HG03342 (cell line): ENCODE results near the gene SLC34A2.
"Not testable (repeated sequence)": the region's sequence is repeated elsewhere in the genome, so short reads cannot be mapped to it uniquely, and the experiment has no call there.

ENCODE experiments used
- ATAC-seq: cut with Tn5 transposase; IDR thresholded peaks from one replicate; pipeline ENCODE4 v1.9.1; 2021; ENCODE audit warnings: mild to moderate bottlenecking, moderate library complexity; ENCODE audit not compliant: unreplicated experiment

SLC34A2 gene, protein sequence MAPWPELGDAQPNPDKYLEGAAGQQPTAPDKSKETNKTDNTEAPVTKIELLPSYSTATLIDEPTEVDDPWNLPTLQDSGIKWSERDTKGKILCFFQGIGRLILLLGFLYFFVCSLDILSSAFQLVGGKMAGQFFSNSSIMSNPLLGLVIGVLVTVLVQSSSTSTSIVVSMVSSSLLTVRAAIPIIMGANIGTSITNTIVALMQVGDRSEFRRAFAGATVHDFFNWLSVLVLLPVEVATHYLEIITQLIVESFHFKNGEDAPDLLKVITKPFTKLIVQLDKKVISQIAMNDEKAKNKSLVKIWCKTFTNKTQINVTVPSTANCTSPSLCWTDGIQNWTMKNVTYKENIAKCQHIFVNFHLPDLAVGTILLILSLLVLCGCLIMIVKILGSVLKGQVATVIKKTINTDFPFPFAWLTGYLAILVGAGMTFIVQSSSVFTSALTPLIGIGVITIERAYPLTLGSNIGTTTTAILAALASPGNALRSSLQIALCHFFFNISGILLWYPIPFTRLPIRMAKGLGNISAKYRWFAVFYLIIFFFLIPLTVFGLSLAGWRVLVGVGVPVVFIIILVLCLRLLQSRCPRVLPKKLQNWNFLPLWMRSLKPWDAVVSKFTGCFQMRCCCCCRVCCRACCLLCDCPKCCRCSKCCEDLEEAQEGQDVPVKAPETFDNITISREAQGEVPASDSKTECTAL

DNA sequence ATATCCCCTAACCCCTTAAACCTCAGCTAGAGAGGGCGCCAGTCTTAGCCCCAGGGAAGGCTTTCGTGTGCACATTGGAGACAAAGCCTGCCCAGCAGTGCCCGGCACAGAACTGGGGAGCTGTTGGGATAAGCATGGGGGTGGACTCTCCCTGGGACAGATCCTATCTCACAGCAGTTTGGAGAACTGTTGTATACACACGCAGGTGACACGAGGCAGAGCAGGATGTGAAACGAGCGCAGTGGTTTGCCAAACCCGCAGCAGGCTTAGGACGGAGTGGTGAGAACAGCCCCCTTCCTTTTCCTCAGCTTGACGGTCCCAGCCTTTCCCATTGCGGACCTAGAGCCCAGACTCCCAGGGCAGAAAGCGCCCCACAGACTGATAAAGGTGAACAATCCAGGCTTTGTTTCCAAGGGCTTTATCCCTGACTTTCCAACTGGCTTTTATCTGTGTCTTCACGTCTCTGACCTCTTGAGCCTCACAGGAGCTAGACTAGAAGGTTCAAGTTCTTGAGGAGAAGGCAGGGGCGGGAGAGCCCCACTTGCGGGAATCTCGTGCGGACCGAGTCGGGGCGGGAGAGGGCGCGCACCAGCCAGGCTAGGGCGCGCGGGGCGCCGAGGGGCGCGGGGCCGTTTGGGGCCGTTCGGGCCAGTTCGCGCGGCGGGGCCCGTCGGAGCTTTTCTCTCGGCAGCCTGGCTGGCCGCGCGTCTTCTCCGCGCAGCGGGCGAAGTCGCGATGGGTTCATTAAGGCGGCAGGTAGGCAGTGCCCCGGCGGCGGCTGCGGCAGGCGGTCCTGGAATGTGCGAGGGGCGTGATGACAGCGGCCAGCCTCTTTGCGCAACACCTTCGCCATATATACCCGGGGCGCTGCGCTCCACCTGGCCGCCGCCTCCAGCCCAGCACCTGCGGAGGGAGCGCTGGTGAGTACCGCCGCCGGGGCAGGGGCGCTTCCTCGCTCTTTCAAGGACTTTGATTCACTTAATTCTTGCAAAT lies at the start of gene SLC34A2:
Gene SLC34A2 (plus strand): TSS at position 881 of the 993 bp plus-strand sequence. CDS start 6,650 bp downstream, outside the sequence.
- no peak for ATAC-seq

DNA sequence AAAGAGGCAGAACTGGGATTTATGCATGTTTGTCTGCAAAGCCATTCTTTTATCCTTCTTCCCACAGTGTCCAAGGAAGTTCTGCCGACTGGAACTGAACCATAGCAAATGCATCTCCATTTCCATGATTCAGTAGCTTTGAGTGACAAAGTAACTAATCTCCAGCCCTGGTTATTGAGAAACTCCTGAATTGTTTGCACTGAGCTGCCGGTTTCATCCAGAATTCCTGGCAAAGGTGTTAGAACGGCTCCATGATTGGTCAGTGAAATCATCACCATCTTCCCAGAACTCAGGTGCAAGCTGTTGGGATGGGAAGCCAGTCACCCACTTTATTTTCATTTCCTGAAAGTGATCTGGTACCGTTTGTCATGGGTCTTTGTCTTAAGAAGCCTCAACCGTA lies 47.0 kb upstream of the SLC34A2 start:
- ATAC-seq, result no peak

- ATAC-seq, result no peak
Observed at GRCh38 chr4:25609976-25610375, 45.7 kb upstream of the SLC34A2 start.

- not testable (repeated sequence) for ATAC-seq
Observed at GRCh38 chr4:25613613-25614012, 42.0 kb upstream of the SLC34A2 start.

- ATAC-seq, result no peak
Observed at GRCh38 chr4:25614807-25615206, 40.8 kb upstream of the SLC34A2 start.

- peak; percentile 65 for ATAC-seq
Observed at GRCh38 chr4:25621027-25621930, 34.4 kb upstream of the SLC34A2 start.

DNA sequence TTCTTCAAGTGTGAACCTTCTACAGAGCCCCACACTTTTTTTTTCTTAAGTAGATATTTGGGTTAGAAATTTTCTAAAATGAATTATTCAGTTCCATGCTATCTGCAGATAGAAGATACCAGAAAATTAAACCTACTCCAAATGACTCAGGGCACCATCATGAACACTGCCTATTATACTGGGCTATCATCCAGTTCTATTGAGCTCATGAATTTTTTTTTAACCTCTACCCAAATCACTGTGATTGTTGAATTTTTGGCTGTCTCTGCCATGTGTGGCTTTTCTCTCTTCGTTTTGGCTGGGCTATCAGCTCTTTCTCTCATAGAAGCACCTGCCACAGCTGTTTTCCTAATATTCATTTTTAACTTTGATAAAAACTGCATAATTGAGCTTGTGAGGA lies 31.0 kb upstream of the SLC34A2 start:
- no peak for ATAC-seq

DNA sequence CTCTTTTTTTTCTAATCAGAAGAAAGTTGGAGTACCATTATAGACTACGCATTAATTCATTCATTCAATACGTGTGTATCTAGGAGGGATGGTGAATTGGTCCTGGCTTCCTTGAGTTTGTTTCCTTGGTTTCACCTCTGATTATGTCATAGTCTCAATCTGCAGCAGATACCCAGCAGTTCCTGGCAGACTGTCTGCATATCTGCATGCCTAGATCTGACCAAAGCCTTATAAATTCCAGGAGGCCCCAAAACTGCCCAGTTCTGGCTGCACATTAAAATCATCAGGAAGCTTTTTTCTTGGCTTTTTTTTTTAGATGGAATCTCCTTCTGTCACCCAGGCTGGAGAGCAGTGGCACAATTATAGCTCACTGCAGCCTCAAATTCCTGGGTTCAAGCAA lies 27.2 kb upstream of the SLC34A2 start:
- no peak for ATAC-seq

DNA sequence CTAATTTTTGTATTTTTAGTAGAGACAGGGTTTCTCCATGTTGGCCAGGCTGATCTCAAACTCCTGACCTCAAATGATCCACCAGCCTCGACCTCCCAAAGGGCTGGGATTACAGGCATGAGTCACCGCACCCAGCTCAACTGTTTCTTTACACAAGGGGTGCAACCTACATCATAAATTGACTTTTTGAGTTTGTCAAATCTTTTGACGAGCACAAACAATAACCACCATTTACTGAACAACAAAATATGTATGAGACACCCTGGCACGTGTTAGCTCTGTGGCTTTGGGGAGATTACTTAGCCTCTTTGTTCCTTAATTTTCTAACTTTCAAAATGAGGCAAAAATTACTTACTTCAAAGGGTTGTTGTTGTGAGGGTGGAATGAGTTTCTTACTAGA lies 23.5 kb upstream of the SLC34A2 start:
- no peak for ATAC-seq

- no peak for ATAC-seq
Observed at GRCh38 chr4:25633541-25633940, 22.1 kb upstream of the SLC34A2 start.

GRCh38 chr4:25635501-25635900 lies 20.1 kb upstream of the SLC34A2 start:
- no peak for ATAC-seq

GRCh38 chr4:25637581-25638220 lies 17.9 kb upstream of the SLC34A2 start:
- ATAC-seq, result no peak

- ATAC-seq, result no peak
Observed at GRCh38 chr4:25638221-25638601, 17.4 kb upstream of the SLC34A2 start.

- no peak for ATAC-seq
Observed at GRCh38 chr4:25638806-25639205, 16.8 kb upstream of the SLC34A2 start.

DNA sequence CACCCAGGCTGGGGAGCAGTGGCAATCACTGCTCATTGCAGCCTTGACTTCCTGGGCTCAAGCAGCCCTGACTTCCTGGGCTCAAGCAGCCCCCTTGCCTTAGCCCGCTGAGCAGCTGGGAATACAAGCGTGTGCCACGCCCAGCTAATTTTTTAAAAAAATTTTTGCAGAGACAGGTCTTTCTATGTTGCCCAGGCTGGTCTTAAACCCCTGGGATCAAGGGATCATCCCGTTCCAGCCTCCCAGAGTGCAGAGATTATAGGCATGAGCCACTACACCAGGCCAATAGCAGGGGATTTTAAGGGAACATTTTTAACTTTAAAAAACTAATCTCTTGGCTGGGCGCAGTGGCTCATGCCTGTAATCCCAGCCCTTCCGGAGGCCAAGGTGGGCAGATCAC lies 5.3 kb upstream of the SLC34A2 start:
- no peak for ATAC-seq

GRCh38 chr4:25651682-25652081 lies 4.0 kb upstream of the SLC34A2 start:
- ATAC-seq, result no peak

DNA sequence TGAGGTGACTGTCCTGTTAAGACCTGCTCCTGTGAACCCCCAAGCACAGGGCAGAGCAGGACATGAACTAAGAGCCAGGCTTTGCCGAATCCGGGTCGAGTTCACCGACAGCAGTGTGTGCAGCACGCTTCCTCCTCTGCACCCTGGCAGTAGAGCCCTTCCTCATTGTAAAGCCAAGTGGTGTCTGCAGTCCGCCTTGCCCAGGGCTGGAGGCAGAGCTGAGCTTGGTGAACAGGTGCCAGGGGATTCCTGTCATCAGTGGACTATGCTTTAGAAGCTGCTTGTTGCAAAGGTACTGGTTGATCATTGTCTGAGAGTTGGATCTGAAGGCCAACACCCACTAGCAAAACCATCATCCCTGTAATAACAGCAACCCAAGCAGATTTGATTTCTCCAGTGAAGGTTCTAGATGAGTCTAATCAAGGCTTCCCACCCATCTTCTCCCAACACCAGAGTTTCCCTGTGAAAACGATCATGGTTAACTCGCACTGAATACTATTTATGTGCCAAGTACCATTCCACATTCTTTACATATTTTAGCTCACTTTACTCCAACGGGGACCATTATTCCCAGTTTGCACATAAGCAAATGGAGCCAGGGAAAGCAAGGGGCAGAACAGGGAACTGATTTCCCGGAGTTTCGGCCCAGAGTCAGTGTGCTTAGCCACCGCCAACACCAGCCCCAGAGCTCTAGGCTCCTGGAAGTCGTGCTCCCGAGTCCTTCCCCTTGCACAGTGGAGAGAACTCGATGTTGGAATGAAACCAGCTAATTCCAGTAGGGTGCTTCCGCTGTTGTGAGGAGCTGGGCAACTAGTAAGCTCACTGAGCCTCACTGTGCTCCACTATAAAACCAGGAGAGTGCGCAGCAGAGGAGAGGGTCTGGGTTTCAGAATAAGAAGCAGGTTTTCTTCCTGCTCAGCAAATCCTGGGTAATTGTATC lies 1.4 kb upstream of the SLC34A2 start:
- no peak for ATAC-seq

GRCh38 chr4:25656031-25656430 lies 380 bp downstream of the SLC34A2 start:
- no peak for ATAC-seq
